Measurements from ENCODE around the gene ZBTB47. TPM values are rescaled to one million over a fixed set of nuclear protein-coding genes. Genes with fewer than 3 reads are reported as not detected.

The ZBTB47 gene
- total RNA-seq, 4 donors from 2014 or later: 10.0 to 44.1 (median 19.7) TPM

DNA sequence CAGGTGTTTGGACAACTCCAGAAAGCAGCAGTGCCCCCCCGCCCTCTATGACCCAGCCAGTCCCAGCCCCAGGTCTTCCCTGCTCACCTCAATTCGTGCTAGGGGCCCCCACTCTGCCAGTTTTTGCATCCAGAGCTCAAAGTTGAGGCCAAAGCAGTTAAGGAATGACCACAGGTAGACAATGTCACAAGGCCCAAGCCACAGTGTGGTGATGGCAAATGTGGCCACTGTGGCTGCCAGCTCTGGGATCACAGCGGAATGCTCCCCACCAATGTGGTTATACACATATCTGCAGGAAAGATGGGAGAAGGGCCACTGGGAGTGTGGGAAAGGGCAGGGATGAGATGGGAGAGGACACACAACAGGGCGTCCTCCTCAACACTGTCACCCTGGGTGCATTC is 40.0 kb downstream of the ZBTB47 start:
- no peak for DNase-seq
- in situ Hi-C loops (cut with MboI; ENCODE audit: low pct_ligation_motif_present in 1 of 4, low pct_unique_long_range_greater_than_20kb in 1 of 4, low sequenced_read_pairs in 3 of 4) (no loop called here), intact Hi-C loops (cut with DNase I; ENCODE audit: low total_unique reads) (no loop called here)
- Histone ChIP-seq H3K27ac (no peak overlapping the region), H3K9me3 (no peaks in the 10 kb centered on the region), H3K4me1 (no peaks in the 10 kb centered on the region), H3K27me3 (no peaks in the 10 kb centered on the region), H3K4me3 (no peak overlapping the region), H3K36me3 (no peaks in the 10 kb centered on the region)
- no peak for TF ChIP-seq EP300 (IDR thresholded peaks at IDR 0.05; ENCODE audit: low read depth)
- no peak for TF ChIP-seq POLR2AphosphoS5 (IDR thresholded peaks at IDR 0.05)
- TF ChIP-seq, protein P1, sequence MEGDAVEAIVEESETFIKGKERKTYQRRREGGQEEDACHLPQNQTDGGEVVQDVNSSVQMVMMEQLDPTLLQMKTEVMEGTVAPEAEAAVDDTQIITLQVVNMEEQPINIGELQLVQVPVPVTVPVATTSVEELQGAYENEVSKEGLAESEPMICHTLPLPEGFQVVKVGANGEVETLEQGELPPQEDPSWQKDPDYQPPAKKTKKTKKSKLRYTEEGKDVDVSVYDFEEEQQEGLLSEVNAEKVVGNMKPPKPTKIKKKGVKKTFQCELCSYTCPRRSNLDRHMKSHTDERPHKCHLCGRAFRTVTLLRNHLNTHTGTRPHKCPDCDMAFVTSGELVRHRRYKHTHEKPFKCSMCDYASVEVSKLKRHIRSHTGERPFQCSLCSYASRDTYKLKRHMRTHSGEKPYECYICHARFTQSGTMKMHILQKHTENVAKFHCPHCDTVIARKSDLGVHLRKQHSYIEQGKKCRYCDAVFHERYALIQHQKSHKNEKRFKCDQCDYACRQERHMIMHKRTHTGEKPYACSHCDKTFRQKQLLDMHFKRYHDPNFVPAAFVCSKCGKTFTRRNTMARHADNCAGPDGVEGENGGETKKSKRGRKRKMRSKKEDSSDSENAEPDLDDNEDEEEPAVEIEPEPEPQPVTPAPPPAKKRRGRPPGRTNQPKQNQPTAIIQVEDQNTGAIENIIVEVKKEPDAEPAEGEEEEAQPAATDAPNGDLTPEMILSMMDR (IDR thresholded peaks at IDR 0.05): no peak
- TF ChIP-seq POLR2A (IDR thresholded peaks at IDR 0.05): no peak
- 70% methylated on average over 4 of the region's 4 CpGs; no CpG with 5 or more reads in 1 of the 2 donors for WGBS, 2 donors (ENCODE audit: low coverage in 1 of 2)

DNA sequence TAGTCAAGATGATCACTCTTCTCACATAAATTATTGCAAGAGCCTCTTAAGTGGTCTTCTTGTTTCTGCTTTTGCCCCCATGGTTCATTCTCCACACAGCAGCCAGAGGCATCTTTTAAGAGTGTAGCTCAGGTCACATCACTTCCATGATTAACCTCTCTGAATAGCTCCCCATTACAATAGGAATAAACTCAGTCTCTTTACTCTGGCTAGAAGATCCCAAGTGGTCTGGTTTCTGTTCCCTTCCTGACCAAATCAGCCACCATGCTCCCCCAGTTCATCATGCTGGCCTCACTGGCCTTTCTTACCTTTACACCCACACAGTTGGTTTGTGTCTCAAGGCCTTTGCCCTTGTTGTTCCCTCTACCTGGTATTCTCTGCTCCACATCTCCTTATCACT is 40.9 kb downstream of the ZBTB47 start:
- in situ Hi-C loops (cut with MboI; ENCODE audit: low pct_ligation_motif_present in 1 of 4, low pct_unique_long_range_greater_than_20kb in 1 of 4, low sequenced_read_pairs in 3 of 4): no loop called here
- no peak for DNase-seq

DNA sequence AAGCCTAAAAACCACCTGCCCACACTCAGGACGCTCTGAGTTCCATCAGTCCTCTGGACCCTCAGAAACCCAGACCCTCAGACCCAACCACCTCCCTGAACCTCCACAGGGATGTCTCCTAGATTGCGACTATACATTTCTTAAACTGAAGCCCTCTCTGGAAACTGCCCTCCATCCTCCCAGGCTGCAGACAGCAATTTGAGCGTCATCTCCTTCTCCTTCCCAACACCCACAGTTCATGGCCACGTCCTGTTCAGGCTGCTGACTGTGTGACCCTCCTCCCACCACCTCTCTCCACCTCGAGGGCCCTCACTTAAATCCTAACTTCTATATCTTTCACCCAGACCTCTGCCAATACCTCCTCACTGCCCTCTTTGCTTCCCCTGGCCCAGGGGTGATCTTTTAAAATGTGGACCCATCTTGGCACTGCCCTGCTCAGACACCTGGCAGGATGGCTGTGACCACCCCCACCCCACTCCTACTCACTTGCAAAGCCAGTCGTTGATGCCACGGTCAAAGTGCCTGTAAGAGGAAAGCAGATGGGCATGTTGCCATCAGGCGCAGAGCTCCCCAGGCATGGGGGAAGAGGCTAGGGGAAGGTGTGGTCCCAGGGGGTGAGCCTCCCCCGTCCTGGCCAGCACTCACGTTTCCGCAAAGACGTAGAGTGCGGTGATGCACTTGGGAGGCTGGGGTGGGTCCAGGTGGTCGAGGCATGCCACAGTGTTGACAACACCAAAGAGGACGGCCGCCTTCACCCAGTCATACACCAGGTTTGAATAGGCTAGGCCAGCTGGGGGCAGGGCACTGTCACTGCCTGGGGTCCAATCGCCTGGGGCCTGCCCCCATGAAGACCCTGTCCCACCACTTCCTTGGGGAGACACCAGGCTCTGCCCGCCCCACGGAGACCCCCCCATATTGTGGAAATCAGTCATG is 43.1 kb downstream of the ZBTB47 start:
- no peaks in the 10 kb centered on the region for H3K9me3 ChIP-seq
- H3K4me1 ChIP-seq: no peaks in the 10 kb centered on the region
- 54 to 75% methylated on average over 3 to 19 of the region's 19 CpGs for WGBS, 2 donors (ENCODE audit: low coverage in 1 of 2)
- in situ Hi-C loops (cut with MboI; ENCODE audit: low pct_ligation_motif_present in 1 of 4, low pct_unique_long_range_greater_than_20kb in 1 of 4, low sequenced_read_pairs in 3 of 4): no loop called here
- DNase-seq: no peak
- no peaks in the 10 kb centered on the region for H3K36me3 ChIP-seq
- no peaks in the 10 kb centered on the region for H3K27me3 ChIP-seq
- H3K4me3 ChIP-seq: no peak overlapping the region
- TF ChIP-seq POLR2AphosphoS5 (IDR thresholded peaks at IDR 0.05) (no peak), EP300 (IDR thresholded peaks at IDR 0.05; ENCODE audit: low read depth) (no peak), POLR2A (IDR thresholded peaks at IDR 0.05) (no peak)
- TF ChIP-seq, protein P1 (IDR thresholded peaks at IDR 0.05): no peak
- intact Hi-C loops (cut with DNase I; ENCODE audit: low total_unique reads): no loop called here
- H3K27ac ChIP-seq: no peak overlapping the region

More for the DNA sequence above, 40.9 kb downstream of the ZBTB47 start:
- Histone ChIP-seq H3K4me1 (no peaks in the 10 kb centered on the region), H3K27ac (no peak overlapping the region), H3K4me3 (no peak overlapping the region), H3K36me3 (no peaks in the 10 kb centered on the region), H3K27me3 (no peaks in the 10 kb centered on the region), H3K9me3 (no peaks in the 10 kb centered on the region)
- TF ChIP-seq POLR2A (IDR thresholded peaks at IDR 0.05) (no peak), EP300 (IDR thresholded peaks at IDR 0.05; ENCODE audit: low read depth) (no peak), POLR2AphosphoS5 (IDR thresholded peaks at IDR 0.05) (no peak)
- TF ChIP-seq, protein P1 (IDR thresholded peaks at IDR 0.05): no peak
- intact Hi-C loops (cut with DNase I; ENCODE audit: low total_unique reads): no loop called here

DNA sequence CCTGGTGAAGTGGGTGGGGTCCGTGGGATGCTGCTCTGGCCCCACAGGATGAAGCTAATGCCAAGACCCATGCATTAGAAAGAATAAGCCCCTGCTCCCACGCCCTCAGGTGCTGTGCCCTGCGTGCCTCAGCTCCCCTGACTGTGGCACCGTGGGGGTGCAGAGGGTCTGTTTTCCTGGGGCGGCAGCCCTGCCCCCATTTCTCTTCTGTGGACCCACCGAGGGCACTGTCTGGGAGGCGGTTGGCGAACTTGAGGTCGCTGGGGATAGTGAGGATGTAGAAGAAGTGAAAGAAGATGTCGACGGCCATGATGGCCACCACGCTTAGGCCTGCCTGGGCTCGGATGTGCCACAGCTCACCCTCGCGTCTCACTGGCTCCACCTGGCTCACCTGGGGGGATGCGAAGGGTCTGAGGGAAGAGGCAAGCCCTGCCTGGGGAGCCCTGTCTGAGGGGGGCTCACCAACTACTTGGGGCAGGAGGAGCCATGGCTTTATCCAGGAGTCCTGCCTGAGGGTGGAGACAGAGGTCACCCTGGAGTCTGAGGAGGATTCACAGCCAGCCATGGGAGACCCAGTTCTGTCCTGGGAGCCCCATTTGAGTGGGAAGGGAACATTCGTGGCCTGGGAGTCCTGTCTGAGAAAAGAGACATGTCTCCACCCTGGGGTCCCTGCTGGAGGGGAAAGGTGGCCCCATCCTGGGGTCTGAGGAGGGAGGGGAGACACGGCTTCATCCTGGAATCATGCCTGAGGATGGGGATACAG is 44.0 kb downstream of the ZBTB47 start:
- H3K9me3 ChIP-seq: no peaks in the 10 kb centered on the region
- intact Hi-C loops (cut with DNase I; ENCODE audit: low total_unique reads): no loop called here
- no peak overlapping the region for H3K27ac ChIP-seq
- no peaks in the 10 kb centered on the region for H3K36me3 ChIP-seq
- in situ Hi-C loops (cut with MboI; ENCODE audit: low pct_ligation_motif_present in 1 of 4, low pct_unique_long_range_greater_than_20kb in 1 of 4, low sequenced_read_pairs in 3 of 4): no loop called here
- no peak for DNase-seq
- TF ChIP-seq POLR2AphosphoS5 (IDR thresholded peaks at IDR 0.05) (no peak), EP300 (IDR thresholded peaks at IDR 0.05; ENCODE audit: low read depth) (no peak), POLR2A (IDR thresholded peaks at IDR 0.05) (no peak)
- TF ChIP-seq, protein P1 (IDR thresholded peaks at IDR 0.05): no peak
- no peaks in the 10 kb centered on the region for H3K4me1 ChIP-seq
- no peaks in the 10 kb centered on the region for H3K27me3 ChIP-seq
- no peak overlapping the region for H3K4me3 ChIP-seq
- WGBS, 2 donors (ENCODE audit: low coverage in 1 of 2): 87 to 100% methylated on average over 2 to 18 of the region's 18 CpGs
